Cardiac septum (tissue), 1 donor: Measurements from ENCODE around the gene NEMP2. TPM values are rescaled to one million over a fixed set of nuclear protein-coding genes. Genes with fewer than 3 reads are reported as not detected.
"Not testable (repeated sequence)": the region's sequence is repeated elsewhere in the genome, so short reads cannot be mapped to it uniquely, and the experiment has no call there.

ENCODE experiments used
- DNase-seq: peaks from one replicate; pipeline ENCODE4 v3.0.0-alpha.2; 2020; ENCODE audit warnings: low spot score
- intact Hi-C: fragments of 100-400 bp; cut with DNase I; formaldehyde crosslinking; loops from one replicate; pipeline ENCODE4 v1.14.0; 2022
- total RNA-seq: library from RNA; stranded (reverse); fragmentation: NEBNext Ultra II Directional; extraction: Animal tissue kit (Norgen Biotek cat#: 25700); gene quantifications from one replicate; pipeline ENCODE4 v1.2.1, GENCODE V29; 2021
- donor health status: DM: no; HTN: no; CAD: no.

NEMP2 gene
- total RNA-seq, 1 donor from 2014 or later, result 3.6 TPM

DNA sequence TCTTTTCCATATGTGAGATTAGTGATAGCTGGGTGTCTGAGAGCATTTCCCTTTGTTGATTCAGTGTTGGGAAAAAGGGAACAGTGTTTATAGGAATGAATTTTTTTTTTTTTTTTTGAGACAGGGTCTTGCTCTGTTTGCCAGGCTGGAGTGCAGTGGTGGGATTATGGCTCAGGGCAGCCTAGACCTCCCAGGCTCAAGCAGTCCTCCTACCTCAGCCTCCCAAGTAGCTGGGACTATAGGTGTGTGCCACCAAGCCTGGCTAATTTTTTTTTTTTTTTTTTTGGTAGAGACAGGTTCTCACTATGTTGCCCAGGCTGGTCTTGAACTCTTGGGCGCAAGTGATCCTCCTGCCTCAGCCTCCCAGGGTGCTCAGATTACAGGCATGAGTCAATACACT, 66.2 kb downstream of the NEMP2 start:
- intact Hi-C loops, result loop anchor here (2.0 kb wide), 1 partner anchor 60 kb away; the partner anchor contains the start of gene MFSD6
- not testable (repeated sequence) for DNase-seq

DNA sequence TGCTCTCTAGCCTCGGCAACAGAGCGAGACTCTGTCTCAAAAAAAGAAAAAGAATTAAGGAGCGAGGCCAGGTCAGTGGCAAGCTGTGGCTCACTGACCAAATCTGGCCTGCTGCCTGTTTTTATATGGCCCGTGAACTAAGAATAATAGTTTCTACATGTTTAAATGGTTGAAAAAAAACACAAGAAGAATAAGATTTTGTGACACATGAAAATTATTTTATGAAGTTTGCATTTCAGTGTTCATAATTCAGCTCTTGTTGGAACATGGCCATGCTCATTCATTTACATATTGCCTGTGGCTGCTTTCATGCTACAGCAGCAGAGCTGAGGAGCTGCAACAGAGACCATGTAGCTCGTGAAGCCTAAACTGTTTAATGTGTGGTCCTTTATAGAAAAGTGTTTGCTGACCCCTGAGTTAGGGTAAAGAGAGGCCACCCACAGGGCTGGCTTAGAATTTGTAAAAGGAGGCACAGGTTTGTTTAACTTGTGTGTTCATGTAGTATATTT, 66.9 kb downstream of the NEMP2 start:
- intact Hi-C loops, result loop anchor here (2.0 kb wide), 1 partner anchor 59 kb away; the partner anchor contains the start of gene MFSD6
- DNase-seq, result no peak

DNA sequence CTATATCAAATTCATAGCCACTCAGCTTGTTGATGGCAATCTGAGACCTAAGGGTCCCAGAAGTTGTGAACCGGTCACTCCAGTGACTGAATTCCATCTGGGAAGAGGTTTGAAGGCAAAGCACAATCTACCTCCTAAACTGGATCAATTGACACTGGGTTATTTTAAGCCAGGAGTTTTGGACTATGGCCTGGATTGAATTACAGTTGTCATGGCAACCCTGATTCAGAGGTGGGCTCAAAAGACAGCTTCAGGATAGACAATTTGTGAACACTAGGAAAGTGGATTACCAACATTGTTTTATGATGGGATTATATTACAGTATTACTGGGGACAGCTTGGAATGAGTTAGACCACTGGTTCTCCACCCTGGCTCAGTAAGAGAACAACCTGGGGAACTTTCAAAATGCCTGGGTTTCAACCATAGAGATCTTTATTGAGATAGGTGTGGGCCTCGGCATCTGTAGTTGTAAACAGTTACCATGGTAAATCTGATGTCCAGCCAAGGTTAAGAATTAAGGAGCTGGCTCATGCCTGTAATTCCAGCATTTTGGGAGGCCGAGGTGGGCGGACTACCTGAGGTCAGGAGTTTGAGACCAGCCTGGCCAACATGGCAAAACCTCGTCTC, 67.6 kb downstream of the NEMP2 start:
- intact Hi-C loops, result no loop called here
- no peak for DNase-seq

DNA sequence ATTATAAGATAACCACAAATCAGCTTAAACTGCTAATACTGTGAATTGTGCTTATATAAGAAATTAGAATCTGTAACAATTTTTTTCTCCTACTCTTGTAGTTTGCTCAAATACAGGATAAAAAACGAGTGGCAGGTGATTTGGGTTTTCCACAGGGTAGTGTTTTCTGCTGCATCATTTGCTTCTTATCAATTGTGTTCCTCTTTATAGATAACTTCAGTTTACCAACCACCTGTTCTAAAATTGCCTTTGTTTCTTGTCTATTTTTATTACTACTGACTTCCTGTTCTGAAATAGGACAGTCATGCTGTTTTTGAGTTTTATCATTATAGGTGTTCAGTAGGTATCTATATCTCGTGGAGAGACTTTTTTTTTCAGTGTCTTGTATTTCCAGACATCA, 69.5 kb downstream of the NEMP2 start:
- no peak for DNase-seq
- intact Hi-C loops, result no loop called here

DNA sequence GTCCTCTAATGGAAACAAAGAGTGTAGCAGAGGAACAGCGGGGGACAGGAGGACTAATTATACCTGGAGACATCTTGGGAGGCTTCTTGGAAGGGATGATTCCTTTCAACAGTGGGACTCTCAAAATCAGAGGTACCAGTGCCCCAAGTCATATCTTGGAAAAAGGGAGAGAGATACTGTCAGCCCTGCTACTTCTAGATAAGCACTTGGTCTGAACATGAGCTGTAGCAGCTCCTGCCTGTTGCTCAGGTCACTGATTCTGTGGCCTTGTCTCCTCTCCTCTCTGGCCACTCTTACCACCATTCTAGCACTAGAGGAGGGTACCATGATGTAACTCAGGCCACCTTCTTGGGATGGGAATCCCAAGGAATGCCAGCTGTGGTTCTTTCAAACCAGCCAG, 71.9 kb downstream of the NEMP2 start:
- no peak for DNase-seq
- intact Hi-C loops, result no loop called here

DNA sequence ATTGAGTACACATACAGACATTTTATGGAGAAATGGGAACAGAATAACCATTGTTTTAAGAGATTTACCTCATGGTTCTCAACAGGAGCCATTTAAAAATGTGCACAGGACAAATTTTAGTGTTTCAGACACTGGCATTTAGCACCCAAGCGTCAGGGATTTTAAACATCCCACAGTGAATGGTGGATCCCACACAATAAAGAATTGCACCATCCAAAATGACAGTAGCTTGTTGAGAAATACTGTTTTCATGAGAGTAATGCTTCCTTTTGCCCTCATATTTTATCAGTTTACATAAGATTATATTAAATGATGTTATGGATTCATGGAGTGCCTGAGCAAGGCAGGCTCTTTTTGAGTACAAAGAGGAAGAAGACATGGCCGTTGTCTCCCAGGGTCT, 72.3 kb downstream of the NEMP2 start:
- no peak for DNase-seq
- intact Hi-C loops, result no loop called here

DNA sequence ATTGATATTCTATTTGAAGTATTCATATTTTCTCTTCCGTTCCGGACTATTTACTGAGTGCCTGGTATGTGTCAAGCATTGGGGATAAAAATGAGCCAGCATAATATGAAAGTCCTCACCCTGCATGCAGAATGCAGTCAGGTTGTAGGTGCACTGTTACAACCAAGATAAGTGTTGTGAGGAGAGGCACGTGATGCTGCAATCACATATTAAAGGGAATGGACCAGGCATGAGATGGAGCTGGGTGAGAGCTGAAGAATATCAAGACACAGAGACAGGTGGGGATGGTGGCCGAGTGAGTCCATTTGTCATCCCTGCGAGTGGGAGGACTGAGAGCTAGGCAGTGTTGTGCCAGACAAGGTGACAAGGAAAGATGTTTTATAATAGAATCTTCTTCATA, 74.0 kb downstream of the NEMP2 start:
- intact Hi-C loops, result no loop called here
- DNase-seq, result no peak

DNA sequence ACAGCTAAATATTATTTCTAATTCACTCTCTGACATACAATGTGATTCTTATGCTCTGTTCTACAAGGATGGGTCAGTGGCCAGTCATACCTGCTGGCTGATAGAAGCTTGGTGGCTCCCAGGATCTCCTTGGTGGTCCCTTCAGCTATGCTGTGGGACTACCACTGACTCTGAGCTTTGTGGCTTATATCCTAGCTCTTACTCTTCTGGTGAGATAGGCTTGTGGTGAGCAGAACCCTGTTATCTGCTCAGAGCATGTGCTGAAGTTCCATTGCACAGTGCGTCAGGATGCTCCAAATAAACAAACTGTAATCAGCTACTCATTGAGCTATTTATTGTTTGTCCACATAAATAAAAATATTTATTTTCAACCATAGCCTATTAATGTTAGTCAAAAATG, 74.6 kb downstream of the NEMP2 start:
- intact Hi-C loops, result no loop called here
- no peak for DNase-seq

DNA sequence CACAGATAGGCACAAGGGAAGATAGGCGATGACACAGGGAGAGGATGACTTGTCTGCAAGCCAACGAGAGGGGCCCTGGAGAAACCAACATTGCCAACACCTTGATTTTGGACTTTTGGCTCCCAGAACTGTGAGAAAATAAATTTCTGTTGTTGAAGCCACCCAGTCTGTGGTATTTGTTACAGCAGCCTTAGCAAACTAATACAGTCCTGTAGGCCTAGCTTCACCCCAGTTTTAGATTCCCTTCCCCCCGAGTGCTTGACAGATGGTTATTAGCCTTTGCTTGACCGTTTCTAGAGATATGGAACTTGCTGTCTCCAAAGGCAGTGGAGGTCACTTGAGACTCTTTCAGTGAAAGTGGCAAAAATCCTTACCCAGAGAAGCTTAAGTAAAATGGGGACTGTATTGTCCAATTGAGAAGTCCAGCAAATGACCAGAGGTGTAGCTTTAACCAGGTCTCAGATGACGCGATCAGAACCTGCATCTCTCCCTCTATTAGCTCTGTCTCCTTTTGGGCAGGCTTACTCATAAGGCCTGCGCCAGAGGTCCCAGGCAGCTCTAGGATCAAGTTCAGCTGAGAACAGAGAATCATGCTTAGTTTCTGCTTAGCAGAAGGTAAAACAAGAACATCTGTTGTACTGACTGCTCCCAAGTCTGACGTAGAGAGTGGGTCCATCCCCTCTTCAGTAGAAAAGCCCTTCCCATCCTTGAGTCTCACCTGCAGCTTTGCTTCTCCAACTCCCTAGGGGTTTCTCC, 76.0 kb downstream of the NEMP2 start:
- no peak for DNase-seq
- intact Hi-C loops, result no loop called here

DNA sequence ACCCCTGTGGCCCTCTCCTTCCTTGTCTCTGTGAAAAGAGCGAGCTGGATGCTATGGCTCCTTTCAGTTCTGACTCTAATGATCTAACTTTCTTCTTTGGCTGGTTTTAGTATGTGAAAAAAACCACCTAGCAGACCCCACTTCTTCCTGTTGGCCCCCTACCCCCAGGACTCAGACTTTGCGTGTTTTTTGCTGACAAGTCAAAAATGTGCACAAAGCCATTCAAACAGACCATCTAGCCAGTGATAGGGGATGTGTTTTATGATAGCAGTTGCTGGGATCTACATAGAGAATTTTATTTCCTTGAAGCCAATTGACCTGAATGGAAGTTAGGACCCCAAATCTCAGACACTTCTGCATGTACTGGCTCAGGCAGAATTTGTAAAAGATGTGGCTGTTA, 77.3 kb downstream of the NEMP2 start:
- no peak for DNase-seq
- intact Hi-C loops, result no loop called here

DNA sequence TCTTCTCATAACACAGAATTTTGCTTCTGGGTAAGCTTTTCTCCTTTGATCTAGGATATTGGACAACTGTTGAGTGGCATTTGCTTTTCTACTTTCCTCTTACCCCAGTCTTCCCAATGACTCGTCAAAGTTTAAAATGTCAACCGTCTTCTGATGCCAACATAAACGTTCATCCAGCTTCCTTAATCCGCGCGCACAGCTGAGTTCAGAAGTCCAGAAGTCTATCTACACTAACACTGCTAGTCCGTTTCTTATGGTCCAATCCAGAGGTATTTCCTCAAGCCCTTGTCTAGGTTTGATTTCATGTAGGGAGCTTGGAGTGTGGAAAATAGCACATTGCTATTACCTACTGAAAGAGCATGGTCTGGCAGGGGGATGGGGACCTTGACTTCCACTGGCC, 77.7 kb downstream of the NEMP2 start:
- intact Hi-C loops, result no loop called here
- DNase-seq, result no peak

DNA sequence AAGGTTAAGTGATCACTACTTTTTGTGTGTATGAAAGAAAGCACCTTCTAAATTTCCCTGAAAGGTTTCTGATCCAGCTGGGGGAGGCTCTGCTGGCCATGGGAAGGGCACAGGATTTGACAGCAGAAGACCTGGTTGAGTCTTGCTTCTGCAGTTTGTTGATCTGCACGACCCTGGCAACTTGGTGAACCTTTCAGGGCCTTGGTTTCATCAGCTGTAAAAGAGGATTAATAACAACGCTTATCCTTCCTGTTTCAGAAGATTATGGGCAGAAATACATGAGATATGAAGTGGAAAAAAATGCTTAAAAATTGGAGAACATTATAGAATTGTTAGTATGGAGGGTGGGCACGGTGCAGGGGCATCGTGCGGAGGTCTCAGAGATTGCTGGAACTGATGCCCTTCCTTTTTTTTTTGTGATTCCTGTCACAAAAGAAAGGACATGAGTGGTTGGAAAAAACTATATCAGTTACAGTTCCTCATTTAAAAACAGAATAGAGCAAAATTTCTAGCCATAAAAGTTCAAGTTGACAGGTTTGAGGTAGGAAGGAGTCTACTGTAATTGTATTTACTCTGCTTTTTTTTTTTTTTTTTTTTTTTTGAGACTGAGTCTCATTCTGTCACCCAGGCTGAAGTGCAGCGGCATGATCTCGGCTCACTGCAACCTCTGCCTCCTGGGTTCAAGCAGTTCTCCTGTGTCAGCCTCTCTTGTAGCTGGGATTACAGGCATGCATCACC, 79.0 kb downstream of the NEMP2 start:
- DNase-seq, result no peak
- intact Hi-C loops, result no loop called here

DNA sequence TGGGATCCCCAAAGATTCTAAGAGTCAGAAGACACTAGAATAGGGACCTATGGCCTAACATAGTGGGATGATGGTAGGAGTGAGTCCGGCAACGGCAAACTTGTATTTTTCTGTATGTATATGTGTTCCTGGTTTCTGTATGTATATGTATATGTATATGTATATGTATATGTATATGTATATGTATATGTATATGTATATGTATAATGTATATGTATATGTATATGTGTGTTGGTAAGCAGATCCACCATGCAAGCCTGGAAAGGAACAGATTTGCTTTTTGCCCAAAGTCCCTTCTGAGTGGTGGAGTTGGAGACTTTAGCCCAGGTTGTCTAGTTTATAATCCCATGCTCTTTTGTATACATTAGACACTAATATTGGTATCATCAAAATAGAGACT, 79.7 kb downstream of the NEMP2 start:
- DNase-seq, result no peak
- intact Hi-C loops, result no loop called here

Other genes with a start within 250 kb of the NEMP2 start
- gene HIBCH, start 214.9 kb downstream of the NEMP2 start, total RNA-seq, result 21.9 TPM
- gene INPP1, start 191.1 kb downstream of the NEMP2 start, total RNA-seq, result 12.4 TPM
- 14.4 TPM for gene MFSD6, start 126.4 kb downstream of the NEMP2 start, total RNA-seq
- gene NAB1, start 114.4 kb upstream of the NEMP2 start, total RNA-seq, result 35.4 TPM